HCT116 (cell line): ENCODE measurements around the gene C14orf132. TPM values are rescaled to one million over a fixed set of nuclear protein-coding genes. Genes with fewer than 3 reads are reported as not detected.

Experiments
- ATAC-seq: fragments of 200-7000 bp; cut with Tn5 transposase; 2 replicates; pipeline ENCODE4 v1.9.1; 2020; ENCODE audit warnings: mild to moderate bottlenecking, moderate library complexity
- BruUV-seq: library from RNA; stranded (reverse); fragments of 400-500 nt; replicated peaks from 2 replicates; lab custom pipeline; 2021; lab: Mats Ljungman, UMichigan
- CTCF ChIA-PET: fragments of 300-600 bp; sonication (Branson Sonifier 250); formaldehyde crosslinking; loops from one replicate; lab custom pipeline; 2021; ENCODE audit warnings: antibody characterized with exemption; lab: Charles Lee
- POLR2A ChIA-PET: fragments of 300-600, 350-600 bp; sonication (Branson Sonifier 250); formaldehyde crosslinking; loops from one replicate; lab custom pipeline; 2021; ENCODE audit warnings: antibody characterized with exemption; lab: Charles Lee
- RAD21 ChIA-PET, 2 experiments: fragments of 300-600 bp; sonication (Branson Sonifier 250); formaldehyde crosslinking; loops; one replicate each; lab custom pipeline; 2023; ENCODE audit warnings: low total read pairs in 2 of 2; ENCODE audit not compliant: uncharacterized antibody in 2 of 2, unreplicated experiment in 2 of 2, low non-redundant PET in 1 of 2; lab: Charles Lee
- DNase-seq: peaks from one replicate; pipeline ENCODE4 v3.0.0-alpha.2; 2010; ENCODE audit warnings: low read depth, low spot score
- H2AFZ ChIP-seq: fragments of 200-600 bp; shearing (Covaris generic), sonication (generic); 2 replicates; pipeline ENCODE4 v1.6.1; 2017; ENCODE audit warnings: low read depth, mixed run types, mixed read lengths, antibody characterized with exemption, low read length; ENCODE audit not compliant: poor library complexity, severe bottlenecking
- H3K27ac ChIP-seq: 2 replicates; pipeline ENCODE4 v1.5.1; 2012; ENCODE audit warnings: low read depth, low read length
- H3K27me3 ChIP-seq: fragments of 200-600 bp; sonication (generic); 2 replicates; pipeline ENCODE4 v1.6.1; 2016; ENCODE audit warnings: mixed run types, low read length, mixed read lengths; ENCODE audit not compliant: insufficient read depth
- H3K36me3 ChIP-seq, 2 experiments: fragments of 200-500 bp in 1 of 2; fragments of 200-600 bp in 1 of 2; sonication (Bioruptor generic) in 1 of 2; sonication (generic) in 1 of 2; 2 replicates each; pipeline versions ENCODE4 v1.5.1 to v1.6.1; 2014 to 2016; ENCODE audit warnings: low read length in 2 of 2, inconsistent platforms in 1 of 2, mixed read lengths in 1 of 2, mixed run types in 1 of 2; ENCODE audit not compliant: insufficient read depth in 2 of 2, control insufficient read depth in 1 of 2
- H3K4me1 ChIP-seq, 2 experiments: fragments of 200-600 bp in 1 of 2; sonication (generic) in 1 of 2; 2 replicates each; pipeline versions ENCODE4 v1.5.1 to v1.6.1; 2012 to 2017; ENCODE audit warnings: low read length in 2 of 2, inconsistent platforms in 1 of 2, mild to moderate bottlenecking in 1 of 2, mixed read lengths in 1 of 2, mixed run types in 1 of 2, moderate library complexity in 1 of 2; ENCODE audit not compliant: insufficient read depth in 2 of 2, control insufficient read depth in 1 of 2
- H3K4me2 ChIP-seq: fragments of 200-600 bp; sonication (generic); 2 replicates; pipeline ENCODE4 v1.6.1; 2017; ENCODE audit warnings: mixed run types, low read length, mixed read lengths
- H3K4me3 ChIP-seq, 2 experiments: fragments of 200-600 bp in 1 of 2; sonication (generic) in 1 of 2; replicated peaks in 1 of 2; 2 replicates each; pipeline ENCODE4 v1.5.1; 2011 to 2016; ENCODE audit warnings: low read length in 2 of 2, control low read depth in 1 of 2, low read depth in 1 of 2, mild to moderate bottlenecking in 1 of 2, mixed read lengths in 1 of 2, mixed run types in 1 of 2
- H3K79me2 ChIP-seq: fragments of 200-600 bp; sonication (generic); 2 replicates; pipeline ENCODE4 v1.6.1; 2017; ENCODE audit warnings: mild to moderate bottlenecking, mixed run types, low read length, moderate library complexity, mixed read lengths; ENCODE audit not compliant: insufficient read depth
- H3K9ac ChIP-seq: fragments of 200-600 bp; sonication (generic); 2 replicates; pipeline ENCODE4 v1.6.1; 2016; ENCODE audit warnings: low read length, mixed read lengths
- H3K9me2 ChIP-seq: fragments of 200-600 bp; sonication (generic), shearing (Covaris generic); 2 replicates; pipeline ENCODE4 v1.6.1; 2017; ENCODE audit warnings: mixed run types, mild to moderate bottlenecking, moderate library complexity; ENCODE audit not compliant: insufficient read depth
- H3K9me3 ChIP-seq, 2 experiments: fragments of 200-500 bp in 1 of 2; fragments of 200-600 bp in 1 of 2; sonication (Bioruptor generic) in 1 of 2; sonication (generic) in 1 of 2; 2 replicates each; pipeline ENCODE4 v1.6.1; 2014 to 2017; ENCODE audit warnings: low read length in 2 of 2, mixed read lengths in 2 of 2, inconsistent platforms in 1 of 2, low read depth in 1 of 2, mild to moderate bottlenecking in 1 of 2, mixed run types in 1 of 2, moderate library complexity in 1 of 2; ENCODE audit not compliant: control insufficient read depth in 1 of 2, insufficient read depth in 1 of 2
- H4K20me1 ChIP-seq: fragments of 200-600 bp; sonication (generic), shearing (Covaris generic); 2 replicates; pipeline ENCODE4 v1.6.1; 2017; ENCODE audit warnings: mixed run types, mild to moderate bottlenecking, moderate library complexity; ENCODE audit not compliant: insufficient read depth
- CBX3 ChIP-seq: IDR thresholded peaks from 2 replicates; pipeline ENCODE4 v1.6.1; 2012; ENCODE audit warnings: low read depth
- CEBPB ChIP-seq: IDR thresholded peaks from 2 replicates; pipeline ENCODE4 v1.6.1; 2012; ENCODE audit warnings: low read depth
- EGR1 ChIP-seq: IDR thresholded peaks from 2 replicates; pipeline ENCODE4 v1.6.1; 2012; ENCODE audit warnings: low read depth
- ELF1 ChIP-seq: IDR thresholded peaks from 2 replicates; pipeline ENCODE4 v1.6.1; 2012; ENCODE audit warnings: low read depth, borderline replicate concordance
- FOSL1 ChIP-seq: IDR thresholded peaks from 2 replicates; pipeline ENCODE4 v1.6.1; 2012; ENCODE audit warnings: low read depth
- JUND ChIP-seq: IDR thresholded peaks from 2 replicates; pipeline ENCODE4 v1.6.1; 2012
- POLR2AphosphoS5 ChIP-seq: IDR thresholded peaks from 2 replicates; pipeline ENCODE4 v1.6.1; 2011; ENCODE audit warnings: mild to moderate bottlenecking, low read depth, low read length, moderate library complexity
- REST ChIP-seq: IDR thresholded peaks from 2 replicates; pipeline ENCODE4 v1.6.1; 2012; ENCODE audit warnings: low read depth
- SP1 ChIP-seq: IDR thresholded peaks from 2 replicates; pipeline ENCODE4 v1.6.1; 2012; ENCODE audit warnings: low read depth
- SRF ChIP-seq: IDR thresholded peaks from 2 replicates; pipeline ENCODE4 v1.6.1; 2012; ENCODE audit warnings: low read depth
- ZNF274 ChIP-seq: fragments of 200-500 bp; sonication (Bioruptor generic); IDR thresholded peaks from 2 replicates; pipeline ENCODE4 v1.6.1; 2014; ENCODE audit warnings: mild to moderate bottlenecking, low read depth, low read length, inconsistent platforms
- intact Hi-C: fragments of 100-400 bp; cut with micrococcal nuclease; formaldehyde crosslinking; loops from 2 replicates; pipeline ENCODE4 v1.10.0; 2022
- total RNA-seq: library from RNA; stranded (reverse); gene quantifications from one replicate; pipeline ENCODE4 v1.2.1, GENCODE V29; 2021; ENCODE audit not compliant: unreplicated experiment

Gene C14orf132
- total RNA-seq, 1 experiment from 2014 or later, result 3.4 TPM

- POLR2A ChIA-PET, result no interaction called here
- intact Hi-C loops, result no loop called here
These were observed 92.7 kb downstream of the C14orf132 start for GRCh38 chr14:96131836-96132235.

GRCh38 chr14:96134508-96134907 lies 95.3 kb downstream of the C14orf132 start:
- CTCF ChIA-PET, result no interaction called here

More at GRCh38 chr14:96131836-96132235, 92.7 kb downstream of the C14orf132 start:
- H3K27ac ChIP-seq, result no peak overlapping the region
- H3K9ac ChIP-seq, result no peak overlapping the region
- no peak overlapping the region for H3K4me3 ChIP-seq
- ATAC-seq (no peak), DNase-seq (no peak)
- ChIA-PET RAD21 (no interaction called here), CTCF (no interaction called here)
- H3K9me3 ChIP-seq, result no peaks in the 10 kb centered on the region
- H2AFZ ChIP-seq, result no peak overlapping the region
- H4K20me1 ChIP-seq, result no peaks in the 10 kb centered on the region
- peaks cover 0 to 3% of the 10 kb centered on the region in 2 experiments; a peak in 1 of 4 replicates for H3K4me1 ChIP-seq
- TF ChIP-seq SRF, result no peak
- TF ChIP-seq POLR2AphosphoS5, result no peak
- TF ChIP-seq CEBPB, result no peak
- H3K36me3 ChIP-seq, result no peaks in the 10 kb centered on the region
- H3K9me2 ChIP-seq, result no peaks in the 10 kb centered on the region
- no TSS peak for BruUV-seq
- no peaks in the 10 kb centered on the region for H3K79me2 ChIP-seq
- H3K27me3 ChIP-seq, result peaks cover 18% of the 10 kb centered on the region
- no peak overlapping the region for H3K4me2 ChIP-seq

More at GRCh38 chr14:96134508-96134907, 95.3 kb downstream of the C14orf132 start:
- no peaks in the 10 kb centered on the region for H3K79me2 ChIP-seq
- no peaks in the 10 kb centered on the region for H4K20me1 ChIP-seq
- H3K36me3 ChIP-seq, result no peaks in the 10 kb centered on the region
- RAD21 ChIA-PET, result no interaction called here
- no peak overlapping the region for H3K4me2 ChIP-seq
- no peak for DNase-seq
- intact Hi-C loops, result no loop called here
- no peak overlapping the region for H2AFZ ChIP-seq
- H3K27me3 ChIP-seq, result peaks cover 12% of the 10 kb centered on the region
- no peak overlapping the region for H3K27ac ChIP-seq
- no peak for TF ChIP-seq JUND
- TF ChIP-seq ELF1, result no peak
- no peak for TF ChIP-seq EGR1
- no peak for TF ChIP-seq REST
- no peak for TF ChIP-seq FOSL1
- TF ChIP-seq ZNF274, result no peak
- no peak for TF ChIP-seq CEBPB
- no peak for TF ChIP-seq SRF
- no peak for TF ChIP-seq SP1
- TF ChIP-seq CBX3, result no peak
- TF ChIP-seq, all 23 proteins: peak for 0
- Histone ChIP-seq H3K4me1 (peaks cover 0 to 3% of the 10 kb centered on the region in 2 experiments; a peak in 1 of 4 replicates), H3K9ac (no peak overlapping the region), H3K9me2 (no peaks in the 10 kb centered on the region), H3K4me3 (no peak overlapping the region), H3K9me3 (no peaks in the 10 kb centered on the region)
- no peak for ATAC-seq
- no TSS peak for BruUV-seq
- POLR2A ChIA-PET, result no interaction called here
